Stimulated activated naive CD8-positive, alpha-beta T cell treated with anti-CD3 and anti-CD28 coated beads, Interleukin-15, Interleukin-2, amounts not matched to agents 100 U/mL and 50 U/mL, for 24 hours (primary cell): Measurements from ENCODE around the gene ARL5C.
"Not testable (repeated sequence)": the region's sequence is repeated elsewhere in the genome, so short reads cannot be mapped to it uniquely, and the experiment has no call there.

Source experiments
- ATAC-seq: fragments of 150-1000 bp; cut with Tn5 transposase; one replicate; pipeline ENCODE4 v1.10.0; 2021
- DNase-seq: peaks from one replicate; pipeline ENCODE4 v3.0.0; 2021

ARL5C gene

DNA sequence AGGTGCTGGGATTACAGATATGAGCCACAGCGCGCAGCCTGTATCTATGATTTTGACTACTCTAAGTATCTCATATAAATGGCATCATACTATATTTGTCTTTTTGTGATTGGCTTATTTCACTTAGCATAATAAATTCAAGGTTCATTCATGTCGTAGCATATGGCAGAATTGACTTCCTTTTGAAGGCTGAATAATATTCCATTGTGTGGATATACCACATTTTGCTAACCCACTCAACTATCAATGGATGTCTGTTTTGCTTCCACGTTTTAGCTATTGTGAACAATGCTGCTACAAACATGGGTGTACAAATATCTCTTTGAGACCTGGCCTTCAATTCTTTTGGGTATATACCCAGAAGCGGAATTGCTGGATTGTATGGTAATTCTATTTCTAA lies 24.7 kb downstream of the ARL5C start:
- no peak for DNase-seq
- no peak for ATAC-seq

GRCh38 chr17:39139561-39139960 lies 26.4 kb downstream of the ARL5C start:
- ATAC-seq = no peak
- DNase-seq = no peak

- ATAC-seq = no peak
- DNase-seq = no peak
Observed at GRCh38 chr17:39139161-39139511, 26.8 kb downstream of the ARL5C start.

- DNase-seq (no peak), ATAC-seq (no peak)
Observed at GRCh38 chr17:39138431-39139160, 27.4 kb downstream of the ARL5C start.

DNA sequence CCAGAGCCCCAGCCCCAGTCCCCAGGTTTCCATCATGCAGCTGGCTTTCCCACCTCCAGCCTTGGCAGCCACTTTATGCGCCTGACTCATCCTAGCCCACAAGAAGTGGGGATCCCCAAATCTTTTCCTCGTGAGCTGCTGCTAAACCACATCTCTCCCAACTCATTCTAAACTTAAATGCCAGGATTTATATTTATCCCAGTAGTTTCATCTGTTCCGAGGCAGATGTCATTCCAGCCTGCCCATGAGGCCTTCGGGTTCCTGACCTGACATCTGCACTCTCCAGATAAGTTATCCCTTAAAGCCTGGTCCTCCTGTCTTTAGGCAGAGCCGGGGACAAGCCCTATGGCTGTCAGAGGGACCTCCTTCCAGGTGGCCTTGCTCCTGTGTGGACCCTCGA lies 31.1 kb downstream of the ARL5C start:
- DNase-seq = no peak
- no peak for ATAC-seq

- ATAC-seq (no peak), DNase-seq (no peak)
Observed at GRCh38 chr17:39132192-39132610, 33.8 kb downstream of the ARL5C start.

DNA sequence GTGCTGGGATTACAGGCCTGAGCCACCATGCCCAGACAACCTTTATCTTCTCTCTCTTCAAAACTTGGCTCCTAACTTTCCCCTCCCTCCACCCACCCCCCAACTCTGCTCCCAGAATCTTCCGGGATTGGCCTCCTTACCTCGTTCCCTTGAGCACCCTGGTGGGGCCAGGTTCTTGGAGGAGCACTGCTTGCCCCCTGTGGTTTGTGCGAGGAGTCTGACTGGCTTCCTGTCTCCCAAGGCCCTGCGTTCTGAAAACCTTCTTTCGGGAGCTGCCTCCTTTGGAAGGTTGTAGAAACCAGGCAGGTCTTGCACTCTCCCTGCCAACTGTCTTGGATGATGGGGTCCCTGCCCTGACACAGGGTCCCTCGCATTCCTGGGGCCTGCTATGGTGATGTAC lies 34.3 kb downstream of the ARL5C start:
- ATAC-seq (no peak), DNase-seq (no peak)

- DNase-seq = no peak
- no peak for ATAC-seq
Observed at GRCh38 chr17:39130205-39130604, 35.8 kb downstream of the ARL5C start.

GRCh38 chr17:39129544-39129943 lies 36.4 kb downstream of the ARL5C start:
- DNase-seq, ATAC-seq: not testable (repeated sequence)

GRCh38 chr17:39126436-39126835 lies 39.5 kb downstream of the ARL5C start:
- ATAC-seq (no peak), DNase-seq (no peak)

- DNase-seq (no peak), ATAC-seq (no peak)
Observed at GRCh38 chr17:39125143-39125875, 40.7 kb downstream of the ARL5C start.

GRCh38 chr17:39123627-39124026 lies 42.3 kb downstream of the ARL5C start:
- DNase-seq (no peak), ATAC-seq (no peak)

- no peak for DNase-seq
- no peak for ATAC-seq
Observed at GRCh38 chr17:39122991-39123390, 43.0 kb downstream of the ARL5C start.

DNA sequence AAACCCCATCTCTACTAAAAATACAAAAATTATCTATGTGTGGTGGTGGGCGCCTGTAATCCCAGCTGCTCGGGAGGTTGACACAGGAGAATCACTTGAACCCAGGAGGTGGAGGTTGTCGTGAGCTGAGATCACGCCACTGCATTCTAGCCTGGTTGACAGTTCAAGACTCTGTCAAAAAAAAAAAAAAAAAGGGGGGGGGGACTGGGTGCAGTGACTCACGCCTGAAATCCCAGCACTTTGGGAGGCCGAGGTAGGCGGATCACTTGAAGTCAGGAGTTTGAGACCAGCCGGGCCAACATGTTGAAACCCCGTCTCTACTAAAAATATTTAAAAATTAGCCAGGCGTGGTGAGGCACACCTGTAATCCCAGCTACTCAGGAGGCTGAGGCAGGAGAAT lies 44.0 kb downstream of the ARL5C start:
- ATAC-seq, DNase-seq: not testable (repeated sequence)

DNA sequence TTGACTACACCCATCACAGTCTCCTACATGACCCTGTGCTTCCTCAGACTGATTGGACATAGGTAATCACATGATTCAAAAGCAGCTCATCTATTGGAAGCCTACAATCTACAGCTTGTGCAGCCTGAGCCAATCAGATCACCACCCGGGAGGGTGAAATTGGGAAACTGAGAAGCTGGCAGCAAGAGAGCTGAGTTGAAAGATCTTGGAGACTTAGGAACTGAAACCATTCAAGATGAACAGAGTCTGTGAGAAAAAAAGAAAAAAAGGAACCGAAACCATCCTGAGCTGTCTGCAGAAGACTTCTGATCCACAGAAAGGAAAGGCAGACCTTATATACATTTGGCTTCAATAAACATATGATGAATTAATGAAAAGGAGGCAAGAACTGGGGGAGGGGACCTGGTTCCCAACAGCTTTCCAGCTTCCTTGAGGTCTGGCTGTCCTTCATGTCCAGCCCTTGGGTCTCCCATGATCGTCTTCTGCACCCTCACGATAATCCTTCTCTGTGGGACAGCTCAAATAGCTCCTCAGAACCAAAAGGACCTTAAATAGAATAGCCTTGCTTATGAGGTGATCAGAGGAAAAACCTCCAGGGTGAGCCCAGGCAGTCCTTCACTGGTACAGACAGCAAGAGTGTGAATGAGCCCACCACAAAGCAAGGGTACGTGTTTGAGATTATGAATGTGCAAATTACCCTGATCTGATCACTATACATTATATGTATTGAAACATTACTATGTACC lies 47.1 kb downstream of the ARL5C start:
- DNase-seq = no peak
- ATAC-seq = no peak

DNA sequence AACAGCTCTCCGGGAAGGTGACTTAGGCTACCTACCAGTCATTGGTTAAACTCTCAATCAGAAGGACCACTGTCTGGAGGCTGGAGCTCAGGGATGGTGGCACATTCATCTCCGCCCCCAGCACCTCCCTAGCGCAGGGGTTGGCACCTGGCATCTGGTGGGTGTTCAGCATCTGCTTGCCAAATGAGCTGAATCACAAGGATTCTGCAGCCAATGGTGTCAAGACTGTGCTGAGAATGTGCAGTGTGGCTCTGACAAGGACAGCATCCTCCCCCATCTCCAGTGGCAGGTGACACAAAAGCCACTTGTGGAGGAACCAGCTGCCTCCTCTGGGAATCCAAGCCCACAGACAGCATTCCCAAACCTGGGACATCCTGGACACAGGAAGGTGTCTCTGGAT lies 49.7 kb downstream of the ARL5C start:
- ATAC-seq = no peak
- DNase-seq = no peak

GRCh38 chr17:39115135-39115534 lies 50.8 kb downstream of the ARL5C start:
- no peak for ATAC-seq
- DNase-seq = no peak

DNA sequence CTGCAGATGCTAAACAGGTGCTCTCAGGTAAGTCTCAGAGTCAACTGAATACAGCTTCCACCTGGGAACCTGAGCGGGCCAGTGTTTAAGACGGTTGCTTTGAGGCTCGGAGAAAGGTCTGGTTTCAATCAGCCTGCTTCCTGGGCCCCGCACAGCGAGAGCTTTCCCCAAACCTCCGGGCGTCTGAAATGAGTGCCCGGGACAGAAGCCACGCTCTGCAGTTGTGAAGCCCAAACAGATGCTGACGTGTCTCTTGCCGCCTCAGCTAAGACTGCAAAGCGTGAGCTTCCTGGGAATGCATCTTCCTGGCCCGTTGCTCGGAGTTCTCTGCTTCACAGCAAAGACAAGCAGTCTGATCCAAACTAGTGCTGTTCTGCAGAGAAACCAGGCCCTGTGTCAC lies 51.2 kb downstream of the ARL5C start:
- ATAC-seq (no peak), DNase-seq (no peak)

- no peak for ATAC-seq
Observed at GRCh38 chr17:39113871-39114270, 52.1 kb downstream of the ARL5C start.

DNA sequence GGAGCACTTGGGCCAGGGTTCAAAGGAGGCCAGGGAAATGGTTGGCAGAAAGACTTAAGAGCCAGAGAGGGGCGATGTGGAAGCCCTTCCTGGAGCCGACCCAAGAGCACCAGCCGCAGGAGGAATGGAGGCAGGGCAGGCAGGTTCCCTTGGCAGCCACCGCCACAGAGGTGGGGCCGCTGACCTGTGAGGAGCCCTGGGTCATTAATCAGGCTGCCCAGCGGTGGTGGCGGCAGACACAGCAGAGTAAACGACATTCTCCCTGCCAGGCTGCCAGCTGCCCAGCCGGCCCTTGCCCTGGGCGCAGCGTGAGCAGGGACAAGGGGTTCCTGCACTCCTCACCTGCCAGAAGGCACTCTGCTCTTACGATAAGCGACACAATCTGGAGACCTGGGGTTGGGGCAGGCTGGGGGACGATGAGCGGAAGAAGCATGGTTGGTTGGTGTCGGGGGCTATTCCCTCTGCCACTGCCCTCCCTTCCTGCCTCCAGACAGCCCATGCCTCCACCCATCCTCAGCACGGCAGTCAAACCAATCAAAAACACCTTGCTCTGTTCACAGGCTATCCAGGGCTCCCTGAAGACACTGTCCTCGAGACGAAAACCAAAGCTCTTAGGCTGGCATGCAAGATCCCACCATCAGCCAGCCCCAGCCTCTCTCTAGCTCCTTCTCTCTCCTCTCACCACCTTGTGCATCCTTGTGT lies 55.4 kb downstream of the ARL5C start:
- DNase-seq (no peak), ATAC-seq (no peak)

More at GRCh38 chr17:39113871-39114270, 52.1 kb downstream of the ARL5C start:
- no peak for DNase-seq

- ATAC-seq (no peak), DNase-seq (no peak)
Observed at GRCh38 chr17:39108461-39109375, 57.2 kb downstream of the ARL5C start.
